Body of pancreas (tissue), 4 donors: Measurements from ENCODE around the gene PLCB1. TPM values are rescaled to one million over a fixed set of nuclear protein-coding genes. Genes with fewer than 3 reads are reported as not detected.

ENCODE experiments used
- ATAC-seq: fragments of 150-250 bp; one replicate; pipeline ENCODE4 v1.9.1; 2016
- DNase-seq, 4 donors: peaks; one replicate each; pipeline ENCODE4 v3.0.0-alpha.2; 2019
- H3K27ac ChIP-seq, 4 donors: fragments of 200-600 bp; sonication (generic); 1 replicate in 3 of 4; 2 replicates in 1 of 4; pipeline versions ENCODE4 v1.5.1 to v1.6.1; 2016 to 2019; ENCODE audit warnings: mild to moderate bottlenecking in 1 of 4, mixed read lengths in 1 of 4, moderate library complexity in 1 of 4
- H3K27me3 ChIP-seq, 2 donors: fragments of 200-600 bp; sonication (generic); one replicate each; pipeline ENCODE4 v1.6.0; 2016; ENCODE audit warnings: mild to moderate bottlenecking in 1 of 2
- H3K36me3 ChIP-seq, 2 donors: fragments of 200-600 bp; sonication (generic); replicated peaks in 1 of 2; 2 replicates each; pipeline ENCODE4 v1.5.1; 2016; ENCODE audit warnings: low read depth in 2 of 2; ENCODE audit not compliant: insufficient read depth in 1 of 2
- H3K4me1 ChIP-seq: fragments of 200-600 bp; sonication (generic); one replicate; pipeline ENCODE4 v1.6.0; 2016
- H3K4me3 ChIP-seq, 2 donors: fragments of 200-600 bp; sonication (generic); 1 replicate in 1 of 2; 2 replicates in 1 of 2; pipeline ENCODE4 v1.5.1; 2016 to 2019
- H3K9me3 ChIP-seq, 3 donors: fragments of 200-600 bp; sonication (generic); 1 replicate in 2 of 3; 2 replicates in 1 of 3; pipeline ENCODE4 v1.5.1; 2016
- CTCF ChIP-seq, 7 experiments: fragments of 450-650 bp in 4 of 7; fragments of 200-600 bp in 3 of 7; sonication (generic) in 3 of 7; IDR thresholded peaks; one replicate each; pipeline ENCODE4 v1.5.1; 2016 to 2019; ENCODE audit warnings: antibody characterized with exemption in 7 of 7
- POLR2A ChIP-seq, 3 donors: fragments of 450-650 bp; IDR thresholded peaks; one replicate each; pipeline ENCODE4 v1.6.1; 2016; ENCODE audit warnings: antibody characterized with exemption in 3 of 3, mild to moderate bottlenecking in 2 of 3
- WGBS, 2 donors: methylation state at CpG; one replicate each; pipeline ENCODE4 v1.1.5; 2017; 5-methylcytosine and 5-hydroxymethylcytosine counted together
- intact Hi-C: fragments of 100-400 bp; cut with DNase I; formaldehyde crosslinking; loops from one replicate; pipeline ENCODE4 v1.15.1; 2023
- total RNA-seq, 2 donors: library from RNA; depleted of rRNA; stranded (reverse); fragments of >200 nt; gene quantifications; one replicate each; pipeline ENCODE4 v1.1.0, GENCODE V29; 2016

Gene PLCB1
- total RNA-seq, 2 donors from 2014 or later, result 32.9 to 46.1 TPM

- TF ChIP-seq POLR2A (IDR thresholded peaks at IDR 0.05) (no peak), CTCF (IDR thresholded peaks at IDR 0.05) (no peak)
- intact Hi-C loops, result no loop called here
- Histone ChIP-seq H3K27me3 (no peaks in the 10 kb centered on the region), H3K9me3 (no peaks in the 10 kb centered on the region), H3K27ac (no peak overlapping the region), H3K4me1 (no peaks in the 10 kb centered on the region), H3K4me3 (no peak overlapping the region), H3K36me3 (no peaks in the 10 kb centered on the region)
- DNase-seq (no peak), ATAC-seq (no peak)
- 75 to 94% methylated on average over 1 of the region's 1 CpG for WGBS, 2 donors
These were observed 338.1 kb downstream of the PLCB1 start for GRCh38 chr20:8470156-8470555.

- Histone ChIP-seq H3K36me3 (no peaks in the 10 kb centered on the region), H3K9me3 (no peaks in the 10 kb centered on the region), H3K4me3 (no peak overlapping the region), H3K27ac (no peak overlapping the region), H3K4me1 (no peaks in the 10 kb centered on the region), H3K27me3 (no peaks in the 10 kb centered on the region)
- DNase-seq, result no peak
- intact Hi-C loops, result no loop called here
- no peak for ATAC-seq
- WGBS, 2 donors, result 87 to 99% methylated on average over 2 of the region's 2 CpGs
- no peak for TF ChIP-seq POLR2A (IDR thresholded peaks at IDR 0.05)
- no peak for TF ChIP-seq CTCF (IDR thresholded peaks at IDR 0.05)
These were observed 339.4 kb downstream of the PLCB1 start for GRCh38 chr20:8471465-8471864.

- H3K36me3 ChIP-seq, result no peaks in the 10 kb centered on the region
- ATAC-seq, result no peak
- 65 to 82% methylated on average over 1 of the region's 1 CpG for WGBS, 2 donors
- no peaks in the 10 kb centered on the region for H3K9me3 ChIP-seq
- intact Hi-C loops, result no loop called here
- no peak overlapping the region for H3K27ac ChIP-seq
- TF ChIP-seq POLR2A (IDR thresholded peaks at IDR 0.05) (no peak), CTCF (IDR thresholded peaks at IDR 0.05) (no peak)
- DNase-seq, result no peak
- no peaks in the 10 kb centered on the region for H3K27me3 ChIP-seq
- H3K4me3 ChIP-seq, result no peak overlapping the region
- H3K4me1 ChIP-seq, result no peaks in the 10 kb centered on the region
These were observed 341.4 kb downstream of the PLCB1 start for GRCh38 chr20:8473459-8473858.

- DNase-seq (no peak), ATAC-seq (no peak)
- WGBS, 2 donors, result 75 to 89% methylated on average over 4 of the region's 4 CpGs
- Histone ChIP-seq H3K27me3 (no peaks in the 10 kb centered on the region), H3K36me3 (no peaks in the 10 kb centered on the region), H3K4me1 (no peaks in the 10 kb centered on the region), H3K4me3 (no peak overlapping the region), H3K9me3 (no peaks in the 10 kb centered on the region), H3K27ac (no peak overlapping the region)
- no peak for TF ChIP-seq POLR2A (IDR thresholded peaks at IDR 0.05)
- no peak for TF ChIP-seq CTCF (IDR thresholded peaks at IDR 0.05)
- intact Hi-C loops, result no loop called here
These were observed 342.1 kb downstream of the PLCB1 start for GRCh38 chr20:8474027-8474668.

- intact Hi-C loops, result no loop called here
- no peaks in the 10 kb centered on the region for H3K36me3 ChIP-seq
- TF ChIP-seq POLR2A (IDR thresholded peaks at IDR 0.05) (no peak), CTCF (IDR thresholded peaks at IDR 0.05) (no peak)
- ATAC-seq (no peak), DNase-seq (peak in 1 of 4 donors; percentile 16)
- H3K9me3 ChIP-seq, result no peaks in the 10 kb centered on the region
- H3K4me1 ChIP-seq, result no peaks in the 10 kb centered on the region
- H3K4me3 ChIP-seq, result no peak overlapping the region
- H3K27ac ChIP-seq, result no peak overlapping the region
- no peaks in the 10 kb centered on the region for H3K27me3 ChIP-seq
- WGBS, 2 donors, result 89 to 90% methylated on average over 2 of the region's 2 CpGs
These were observed 344.0 kb downstream of the PLCB1 start for GRCh38 chr20:8476021-8476420.
